Measurements from ENCODE around the gene HMGN5. TPM values are rescaled to one million over a fixed set of nuclear protein-coding genes. Genes with fewer than 3 reads are reported as not detected.

Gene HMGN5
- 10 to 100 TPM; 32.6 to 38.6 (median 35.4) TPM for polyA plus RNA-seq (ENCODE audit: insufficient read length in 4 of 4)

GRCh38 chrX:81201671-81202455, at the start of gene HMGN5, which contains the start of gene SH3BGRL:
Gene HMGN5, minus strand, starts transcription at chrX:81201913. Its CDS starts 80,364 bp downstream, at chrX:81121549.
Gene SH3BGRL, plus strand, starts transcription at chrX:81202102. Its CDS starts 99 bp downstream, at chrX:81202201.
- DNase-seq (ENCODE audit: low read depth in 4 of 4, low spot score in 3 of 4), result peak; percentile 54 to 79 (median 66)

GRCh38 chrX:81241753-81242152, 40.0 kb upstream of the HMGN5 start:
- no peak for DNase-seq (ENCODE audit: low read depth in 4 of 4, low spot score in 3 of 4)

- no peak for DNase-seq (ENCODE audit: low read depth in 4 of 4, low spot score in 3 of 4)
These were observed 39.1 kb upstream of the HMGN5 start for GRCh38 chrX:81240701-81241331.

- DNase-seq (ENCODE audit: low read depth in 4 of 4, low spot score in 3 of 4), result no peak
These were observed 36.5 kb upstream of the HMGN5 start for GRCh38 chrX:81238166-81238565.

- no peak for DNase-seq (ENCODE audit: low read depth in 4 of 4, low spot score in 3 of 4)
These were observed 35.8 kb upstream of the HMGN5 start for GRCh38 chrX:81237516-81237915.

- DNase-seq (ENCODE audit: low read depth in 4 of 4, low spot score in 3 of 4), result no peak
These were observed 30.5 kb upstream of the HMGN5 start for GRCh38 chrX:81232218-81232617.

GRCh38 chrX:81231476-81231875, 29.8 kb upstream of the HMGN5 start:
- no peak for DNase-seq (ENCODE audit: low read depth in 4 of 4, low spot score in 3 of 4)

GRCh38 chrX:81229901-81230300, 28.2 kb upstream of the HMGN5 start:
- no peak for DNase-seq (ENCODE audit: low read depth in 4 of 4, low spot score in 3 of 4)

- DNase-seq (ENCODE audit: low read depth in 4 of 4, low spot score in 3 of 4), result no peak
These were observed 27.5 kb upstream of the HMGN5 start for GRCh38 chrX:81229229-81229628.

- DNase-seq (ENCODE audit: low read depth in 4 of 4, low spot score in 3 of 4), result no peak
These were observed 14.0 kb upstream of the HMGN5 start for GRCh38 chrX:81215685-81216084.

GRCh38 chrX:81208916-81209315, 7.2 kb upstream of the HMGN5 start:
- DNase-seq (ENCODE audit: low read depth in 4 of 4, low spot score in 3 of 4), result no peak

GRCh38 chrX:81206476-81206875, 4.8 kb upstream of the HMGN5 start:
- no peak for DNase-seq (ENCODE audit: low read depth in 4 of 4, low spot score in 3 of 4)

GRCh38 chrX:81205551-81205950, 3.8 kb upstream of the HMGN5 start:
- DNase-seq (ENCODE audit: low read depth in 4 of 4, low spot score in 3 of 4), result no peak

- no peak for DNase-seq (ENCODE audit: low read depth in 4 of 4, low spot score in 3 of 4)
These were observed 1.2 kb upstream of the HMGN5 start for GRCh38 chrX:81202943-81203342.

GRCh38 chrX:81202456-81202819, 725 bp upstream of the HMGN5 start:
- DNase-seq (ENCODE audit: low read depth in 4 of 4, low spot score in 3 of 4), result peak in 2 of 4 donors; percentile 12 to 25

- no peak for DNase-seq (ENCODE audit: low read depth in 4 of 4, low spot score in 3 of 4)
These were observed 642 bp downstream of the HMGN5 start for GRCh38 chrX:81201071-81201470.

GRCh38 chrX:81195712-81196111, 6.0 kb downstream of the HMGN5 start:
- DNase-seq (ENCODE audit: low read depth in 4 of 4, low spot score in 3 of 4), result no peak

- no peak for DNase-seq (ENCODE audit: low read depth in 4 of 4, low spot score in 3 of 4)
These were observed 6.5 kb downstream of the HMGN5 start for GRCh38 chrX:81195259-81195658.

- peak in 2 of 4 donors; percentile 0 to 5 for DNase-seq (ENCODE audit: low read depth in 4 of 4, low spot score in 3 of 4)
These were observed 27.4 kb downstream of the HMGN5 start for GRCh38 chrX:81174286-81174685.

- DNase-seq (ENCODE audit: low read depth in 4 of 4, low spot score in 3 of 4), result no peak
These were observed 33.3 kb downstream of the HMGN5 start for GRCh38 chrX:81168391-81168790.

- DNase-seq (ENCODE audit: low read depth in 4 of 4, low spot score in 3 of 4), result peak; percentile 73 to 87 (median 81)
These were observed 80.0 kb downstream of the HMGN5 start for GRCh38 chrX:81121513-81122363.
